AG08396 (cell line): ENCODE results near the gene PAXIP1.

Experiments used
- DNase-seq: peaks from one replicate; pipeline ENCODE4 v3.0.0; 2012; ENCODE audit warnings: low spot score, mixed read lengths

PAXIP1 gene

GRCh38 chr7:154911862-154912455 lies 91.0 kb downstream of the PAXIP1 start:
- no peak for DNase-seq

GRCh38 chr7:154911411-154911810 lies 91.5 kb downstream of the PAXIP1 start:
- DNase-seq: no peak

DNA sequence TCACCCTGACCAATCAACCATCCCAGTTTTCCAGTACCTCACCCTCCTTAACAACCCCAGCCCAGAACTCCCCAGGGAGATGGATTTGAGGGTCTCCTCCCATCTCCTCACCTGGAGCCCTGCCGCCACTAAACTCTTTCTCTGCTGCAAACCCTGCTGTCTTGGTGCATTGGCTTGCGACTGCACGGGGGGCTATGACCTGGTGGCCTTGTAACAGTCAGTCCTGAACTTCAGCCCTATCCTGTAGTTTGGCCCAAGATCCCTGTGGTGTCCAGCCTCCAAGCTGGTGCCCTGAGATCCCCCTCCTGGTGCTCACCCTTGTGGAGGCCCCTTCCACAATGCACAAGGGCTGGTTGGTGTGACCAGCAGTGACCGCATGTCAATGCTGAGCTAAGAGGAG lies 91.9 kb downstream of the PAXIP1 start:
- no peak for DNase-seq

GRCh38 chr7:154910125-154910524 lies 92.8 kb downstream of the PAXIP1 start:
- no peak for DNase-seq

- DNase-seq: no peak
Observed at GRCh38 chr7:154909241-154910105, 93.5 kb downstream of the PAXIP1 start.

- DNase-seq: no peak
Observed at GRCh38 chr7:154907651-154908620, 95.0 kb downstream of the PAXIP1 start.

DNA sequence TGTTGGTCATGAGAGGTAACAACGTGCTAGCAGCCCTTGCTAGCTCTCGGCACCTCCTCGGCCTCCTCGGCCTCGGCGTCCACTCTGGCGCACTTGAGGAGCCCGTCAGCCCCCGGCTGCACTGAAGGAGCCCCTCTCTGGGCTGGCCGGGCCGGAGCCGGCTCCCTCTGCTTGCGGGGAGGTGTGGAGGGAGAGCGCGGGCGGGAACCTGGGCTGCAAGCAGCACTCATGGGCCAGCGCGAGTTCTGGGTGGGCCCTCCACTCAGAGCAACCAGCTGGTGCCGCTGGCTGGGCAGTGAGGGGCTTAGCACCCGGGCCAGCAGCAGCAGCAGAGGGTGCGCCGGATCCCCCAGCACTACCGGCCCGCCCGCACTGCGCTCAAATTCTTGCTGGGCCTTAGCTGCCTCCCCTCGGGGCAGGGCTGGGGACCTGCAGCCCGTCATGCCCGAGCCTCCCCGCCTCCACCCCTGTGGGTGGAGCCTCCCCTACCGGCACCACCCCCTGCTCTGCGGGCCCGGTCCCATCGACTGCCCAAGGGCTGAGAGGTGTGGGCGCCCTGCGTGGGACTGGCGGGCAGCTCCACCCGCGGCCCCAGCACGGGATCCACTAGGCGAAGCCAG lies 96.1 kb downstream of the PAXIP1 start:
- DNase-seq: no peak

DNA sequence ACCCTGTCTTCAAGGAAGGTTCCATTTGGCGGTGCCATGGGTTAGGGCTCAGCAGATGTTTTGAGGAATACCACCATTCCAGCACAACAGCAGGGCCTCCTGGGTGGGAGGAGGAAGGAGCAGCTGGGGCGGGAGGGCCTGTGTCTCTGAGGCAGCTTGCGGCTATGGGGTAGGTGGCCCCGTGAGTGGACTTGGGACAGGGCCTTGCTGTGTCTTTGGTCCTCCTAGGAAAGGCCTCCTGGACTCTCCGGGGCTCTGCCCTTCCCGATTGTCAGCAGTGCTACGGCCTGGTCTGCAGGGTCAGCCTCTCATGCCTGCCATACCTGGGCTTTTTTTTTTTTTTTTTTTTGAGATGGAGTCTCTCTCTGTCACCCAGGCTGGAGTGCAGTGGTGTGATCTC lies 96.7 kb downstream of the PAXIP1 start:
- no peak for DNase-seq

GRCh38 chr7:154905615-154906014 lies 97.3 kb downstream of the PAXIP1 start:
- DNase-seq: no peak

GRCh38 chr7:154905146-154905545 lies 97.8 kb downstream of the PAXIP1 start:
- no peak for DNase-seq

DNA sequence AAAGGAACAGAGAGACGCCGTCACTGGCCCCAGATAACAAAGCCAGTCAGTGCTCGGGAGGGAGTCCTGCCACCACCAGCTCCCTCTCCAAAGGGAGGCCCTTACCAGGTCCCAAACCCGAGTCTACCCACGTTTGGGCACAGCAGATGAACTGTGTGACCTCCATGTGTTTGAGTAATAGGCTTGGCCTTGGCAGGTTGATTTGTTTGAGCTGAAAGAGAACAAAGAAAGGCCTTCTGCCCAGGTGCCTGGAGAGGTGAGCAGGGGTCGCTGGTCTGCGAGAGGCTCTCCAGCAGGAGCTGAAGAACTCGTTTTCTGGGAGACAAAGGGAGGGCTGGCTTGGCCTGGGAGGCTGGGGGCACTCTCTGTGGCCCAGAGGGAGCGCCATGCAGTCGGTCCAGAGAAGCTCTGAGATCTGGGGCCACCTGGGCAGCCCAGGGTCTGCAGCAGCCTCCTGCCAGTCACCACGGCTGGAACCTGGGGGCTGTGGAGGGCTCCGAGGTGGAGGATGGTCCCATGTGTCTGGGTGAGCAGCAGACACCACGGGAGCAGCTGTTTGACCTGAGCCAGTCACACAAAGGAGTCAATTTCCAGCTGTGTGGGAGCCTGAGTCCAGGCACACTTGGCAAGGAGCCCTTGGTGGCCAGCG lies 99.7 kb downstream of the PAXIP1 start:
- no peak for DNase-seq

DNA sequence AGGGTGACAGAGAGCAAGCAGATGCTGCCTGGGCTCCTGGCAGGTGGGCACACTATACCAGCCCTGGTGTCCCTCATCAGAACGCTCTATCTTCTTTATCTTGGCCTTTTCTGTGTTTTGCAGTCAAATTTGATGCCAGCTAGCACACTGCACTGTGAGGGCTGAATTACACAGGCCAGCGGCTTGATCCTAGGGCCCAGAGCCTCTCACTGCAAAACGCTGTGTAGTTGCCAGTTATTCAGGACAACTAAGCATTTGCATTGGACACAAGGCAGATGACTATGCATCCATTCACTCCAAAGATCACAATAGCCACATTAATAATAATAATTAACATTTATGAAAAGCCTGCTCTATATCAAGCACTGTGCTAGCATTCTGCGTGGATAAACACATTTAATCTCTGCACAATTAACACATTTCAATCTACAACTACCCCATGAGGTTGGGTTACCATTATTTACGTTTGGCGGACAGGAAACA lies 100.3 kb downstream of the PAXIP1 start:
- DNase-seq: no peak

GRCh38 chr7:154899862-154900261 lies 103.1 kb downstream of the PAXIP1 start:
- DNase-seq: no peak

DNA sequence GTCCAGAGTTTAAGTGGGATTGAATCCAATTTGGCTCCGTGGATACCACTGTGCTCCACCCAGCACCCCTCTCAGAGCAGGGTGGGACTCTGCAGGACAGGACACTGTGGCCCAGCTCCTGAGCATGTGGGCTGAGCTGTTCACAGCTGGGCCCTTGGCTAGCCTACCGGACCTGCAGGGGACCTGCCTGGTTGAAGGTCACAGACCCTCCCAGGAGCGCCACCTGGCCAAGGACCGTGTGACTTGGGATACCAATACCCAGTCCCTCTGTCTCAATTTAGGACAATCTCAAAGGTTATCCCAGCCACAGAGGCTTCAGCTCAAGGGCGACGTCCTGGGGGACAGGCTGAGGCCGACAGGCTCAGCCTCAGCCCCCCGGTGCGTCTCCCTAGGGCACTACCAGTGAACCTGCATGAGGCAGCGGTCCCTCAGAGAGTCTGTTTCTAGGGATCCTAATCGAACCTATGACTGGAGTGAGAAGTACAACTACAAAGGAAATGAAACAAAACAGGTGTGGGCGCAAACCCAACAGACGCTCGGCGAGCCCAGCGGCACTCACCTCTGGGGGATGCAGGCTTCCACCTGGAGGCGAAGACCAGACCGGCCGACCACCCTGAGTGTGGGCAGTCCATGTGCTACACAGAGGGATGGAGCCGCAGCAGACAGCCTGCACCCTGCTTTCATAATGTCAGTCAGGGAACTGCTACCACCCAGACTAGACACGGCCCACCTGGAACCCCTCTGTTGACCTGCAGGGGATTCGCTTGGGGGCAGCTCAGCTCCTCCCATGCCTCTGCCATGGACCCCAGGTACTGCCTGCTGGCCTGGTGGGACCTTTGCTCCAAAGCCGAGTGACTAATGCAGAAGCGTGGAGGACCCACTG lies 103.7 kb downstream of the PAXIP1 start:
- DNase-seq: no peak

DNA sequence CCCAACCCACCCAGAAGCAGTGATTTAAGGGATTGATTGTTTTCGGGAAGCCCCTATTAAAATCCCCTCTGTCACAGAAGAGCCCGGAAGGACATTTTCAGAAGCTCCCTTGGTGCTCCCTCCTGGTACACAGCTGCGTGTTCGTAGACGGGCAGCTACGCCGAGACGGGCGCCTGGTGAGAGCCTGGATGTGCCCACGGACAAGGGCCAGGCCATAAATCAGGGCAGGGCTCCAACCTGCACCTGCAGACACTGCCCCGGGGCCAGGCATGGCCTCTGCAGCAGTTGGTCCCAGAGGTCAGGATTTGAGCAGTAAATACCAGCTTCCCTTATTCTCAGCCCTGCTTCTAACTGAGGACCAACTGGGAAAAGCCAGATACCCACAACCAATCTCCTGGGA lies 106.8 kb downstream of the PAXIP1 start:
- no peak for DNase-seq
